A204.1 (cell line): ENCODE measurements around the gene SLC9A3.

Experiments used
- FAIRE-seq: peaks from 2 replicates; lab custom pipeline; 2012; peaks lifted over from hg19 to GRCh38; lab: Jason Lieb, UNC

Gene SLC9A3

DNA sequence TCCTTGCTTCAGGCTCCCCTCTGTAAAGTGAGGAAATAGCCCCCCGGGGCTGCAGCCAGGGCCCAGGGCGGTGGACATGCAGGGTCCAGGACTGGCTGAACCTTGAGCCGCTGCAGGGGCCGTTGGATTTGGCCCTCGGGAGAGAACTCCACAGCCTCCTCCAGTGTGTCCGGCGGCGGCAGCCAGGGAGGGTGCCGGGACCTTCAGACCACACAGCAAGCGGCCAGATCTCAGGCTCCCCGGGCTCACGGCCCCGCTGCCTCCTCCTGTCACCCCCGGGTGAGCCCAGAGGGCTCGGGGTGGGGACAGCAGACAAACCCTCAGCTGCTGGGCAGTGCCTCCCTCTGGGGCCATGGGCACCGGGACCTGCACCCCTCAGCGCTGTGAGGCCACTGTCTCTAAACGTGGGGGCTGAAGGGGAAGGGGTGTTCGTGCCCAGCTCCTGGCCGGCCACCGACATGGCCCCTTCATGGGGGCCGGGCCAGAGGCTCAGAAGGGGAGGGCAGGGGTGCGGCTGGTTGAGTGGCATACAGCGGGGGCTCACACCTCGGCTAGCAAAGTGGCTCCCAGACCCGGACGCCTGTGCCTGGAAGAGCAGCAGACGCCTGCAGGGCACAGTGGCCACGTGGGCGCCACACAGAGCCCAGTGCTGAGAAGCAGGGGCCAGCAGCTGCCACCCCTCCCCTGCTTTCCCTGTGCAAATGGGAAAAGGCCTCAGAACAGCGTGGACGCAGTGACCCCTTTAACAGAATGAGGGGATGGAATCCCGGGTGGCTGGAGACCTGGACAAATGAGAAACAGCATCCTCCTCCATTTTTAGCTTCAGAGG, 19.7 kb downstream of the SLC9A3 start:
- no peak for FAIRE-seq

DNA sequence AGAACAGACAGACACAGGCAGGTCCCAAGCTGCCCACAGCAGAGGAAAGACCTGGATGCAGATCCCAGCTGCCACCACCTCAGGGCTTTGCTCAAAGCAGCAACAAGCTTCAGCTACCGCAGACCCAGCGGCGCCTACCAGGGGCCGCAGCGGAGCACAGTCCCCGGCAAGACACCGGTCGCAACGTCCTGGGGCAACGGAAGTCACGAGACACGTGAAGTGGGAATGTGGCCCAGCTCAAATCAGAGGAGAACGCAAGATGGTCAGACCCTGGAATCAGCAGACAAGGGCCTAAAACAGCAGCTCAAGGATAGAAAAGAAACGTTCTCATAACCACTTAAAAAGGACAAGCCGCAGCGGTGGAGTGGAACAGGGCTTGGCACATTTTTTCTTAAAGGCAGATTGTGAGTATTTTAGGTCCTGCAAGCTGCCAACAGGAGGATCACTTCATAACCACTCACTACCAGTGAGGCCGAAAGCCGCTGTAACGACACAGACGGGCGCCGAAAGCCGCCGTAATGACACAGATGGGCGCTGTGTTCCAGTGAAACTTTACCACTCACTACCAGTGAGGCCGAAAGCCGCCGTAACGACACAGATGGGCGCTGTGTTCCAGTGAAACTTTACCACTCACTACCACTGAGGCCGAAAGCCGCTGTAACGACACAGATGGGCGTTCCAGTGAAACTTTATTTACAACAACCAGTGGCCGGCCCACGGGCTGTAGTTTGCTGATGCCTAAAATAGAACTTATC, 21.7 kb downstream of the SLC9A3 start:
- FAIRE-seq = no peak

DNA sequence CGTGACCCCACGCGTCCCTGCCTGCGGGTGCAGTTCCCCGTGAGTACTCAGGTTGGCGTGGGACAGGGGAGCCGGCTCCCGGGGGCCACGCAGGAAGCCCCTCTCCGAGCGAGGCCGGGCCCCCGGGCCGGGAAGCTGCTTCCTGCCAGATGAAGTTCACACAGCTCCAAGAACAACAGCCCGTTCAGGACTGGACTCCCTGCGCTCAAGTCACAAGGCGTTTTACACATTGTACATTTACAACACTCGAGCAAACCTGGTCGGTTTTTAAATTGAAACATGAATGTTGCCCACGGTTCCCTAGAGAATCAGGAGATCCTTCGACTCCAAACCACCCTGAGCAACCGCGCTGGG, 22.4 kb downstream of the SLC9A3 start:
- no peak for FAIRE-seq

GRCh38 chr5:501105-501830, 23.0 kb downstream of the SLC9A3 start:
- no peak for FAIRE-seq

- no peak for FAIRE-seq
These were observed 23.8 kb downstream of the SLC9A3 start for GRCh38 chr5:500491-500890.

- FAIRE-seq = no peak
These were observed 24.7 kb downstream of the SLC9A3 start for GRCh38 chr5:499233-500209.

GRCh38 chr5:497871-498509, 26.3 kb downstream of the SLC9A3 start:
- FAIRE-seq = no peak

GRCh38 chr5:497090-497700, 27.1 kb downstream of the SLC9A3 start:
- no peak for FAIRE-seq

DNA sequence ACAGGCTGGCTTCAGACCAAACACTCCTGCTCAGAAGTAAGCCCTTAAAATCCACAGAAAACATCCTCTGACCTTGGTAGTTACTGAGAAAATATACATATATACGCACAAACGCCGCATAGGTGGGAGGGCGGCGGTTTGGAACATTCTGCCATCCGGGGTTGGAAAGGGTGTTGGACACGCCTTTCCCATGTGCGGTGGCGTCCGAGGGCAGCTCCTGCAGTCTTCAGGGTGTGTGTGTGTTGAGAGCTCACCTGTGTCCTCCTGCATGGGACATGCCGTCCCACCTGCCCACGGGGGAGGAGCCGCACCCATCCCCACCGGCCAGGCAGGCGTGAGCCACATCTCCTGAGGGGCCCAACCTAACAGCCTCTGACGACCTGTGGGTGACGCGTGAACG, 28.2 kb downstream of the SLC9A3 start:
- no peak for FAIRE-seq

DNA sequence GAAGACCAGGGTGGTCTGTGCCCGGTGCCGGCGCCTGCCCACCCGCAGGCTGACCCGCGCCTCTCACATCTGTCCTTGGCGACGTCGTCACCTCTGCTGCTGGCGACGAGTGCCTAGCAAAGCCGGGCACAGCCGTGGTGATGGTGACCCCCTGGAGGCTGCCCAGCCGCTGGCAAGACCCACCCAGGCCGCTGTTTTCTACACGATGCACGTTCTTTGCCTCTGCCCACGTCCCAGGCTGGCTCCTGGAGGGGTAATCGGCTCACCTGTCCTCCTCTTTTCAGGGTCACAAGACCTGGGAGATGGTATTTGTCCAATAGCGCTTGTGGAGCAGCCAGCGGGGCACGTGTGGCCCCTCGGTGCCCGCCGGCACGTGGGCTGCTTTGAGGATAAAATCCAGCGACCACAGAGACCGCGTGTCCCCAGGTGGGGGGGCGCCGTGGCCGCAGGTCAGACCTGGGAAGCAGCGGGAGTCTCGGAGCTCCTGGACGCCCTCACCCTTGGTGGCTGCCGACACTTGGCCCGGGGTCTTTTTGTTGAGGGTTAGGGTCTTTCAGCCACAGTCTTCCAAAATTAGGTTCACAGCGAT, 29.5 kb downstream of the SLC9A3 start:
- no peak for FAIRE-seq

GRCh38 chr5:493758-494157, 30.5 kb downstream of the SLC9A3 start:
- FAIRE-seq = no peak

GRCh38 chr5:493119-493701, 31.0 kb downstream of the SLC9A3 start:
- FAIRE-seq = no peak

DNA sequence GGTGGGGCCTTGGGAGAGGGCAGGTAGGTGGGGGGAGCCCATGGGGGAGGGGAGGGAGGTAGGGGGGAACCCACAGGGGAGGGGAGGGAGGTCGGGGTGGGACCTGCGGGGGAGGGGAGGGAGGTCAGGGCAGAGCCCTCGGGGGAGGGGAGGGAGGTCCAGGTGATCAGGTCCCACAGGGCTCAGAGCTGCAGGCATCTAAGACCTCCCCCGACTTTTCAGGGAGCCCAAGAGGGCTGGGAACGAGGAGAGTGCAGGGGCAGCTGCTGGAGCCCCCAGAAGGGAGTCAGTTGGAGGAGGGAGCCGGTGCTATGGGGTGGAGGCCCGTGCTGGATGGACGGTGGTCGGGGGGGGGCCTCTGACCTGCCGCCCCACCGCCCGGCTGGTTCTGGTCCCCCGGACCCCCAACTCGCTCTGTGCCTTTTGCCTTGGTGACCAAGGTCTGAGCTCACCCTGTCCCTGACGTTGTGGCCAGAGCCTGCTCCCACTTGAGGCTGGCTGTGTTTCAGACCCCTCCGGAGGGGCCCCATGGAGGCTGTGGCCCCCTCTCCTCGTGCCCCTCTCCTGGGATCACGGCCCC, 31.8 kb downstream of the SLC9A3 start:
- FAIRE-seq = no peak

DNA sequence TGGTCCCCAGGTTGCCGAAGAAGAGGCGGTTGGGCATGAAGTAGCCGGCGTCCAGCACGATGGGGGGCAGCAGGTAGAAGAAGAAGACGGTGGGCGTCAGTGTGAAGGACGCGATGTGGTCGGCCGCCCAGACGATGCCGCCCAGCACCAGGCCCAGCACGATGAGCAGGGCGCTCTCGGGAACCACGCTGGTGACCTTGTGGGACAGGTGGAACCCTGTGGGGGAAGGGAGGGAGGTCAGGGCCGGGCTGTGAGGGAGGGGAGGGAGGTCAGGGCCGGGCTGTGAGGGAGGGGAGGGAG, 32.4 kb downstream of the SLC9A3 start:
- FAIRE-seq = no peak

GRCh38 chr5:491119-491855, 33.0 kb downstream of the SLC9A3 start:
- FAIRE-seq = no peak

DNA sequence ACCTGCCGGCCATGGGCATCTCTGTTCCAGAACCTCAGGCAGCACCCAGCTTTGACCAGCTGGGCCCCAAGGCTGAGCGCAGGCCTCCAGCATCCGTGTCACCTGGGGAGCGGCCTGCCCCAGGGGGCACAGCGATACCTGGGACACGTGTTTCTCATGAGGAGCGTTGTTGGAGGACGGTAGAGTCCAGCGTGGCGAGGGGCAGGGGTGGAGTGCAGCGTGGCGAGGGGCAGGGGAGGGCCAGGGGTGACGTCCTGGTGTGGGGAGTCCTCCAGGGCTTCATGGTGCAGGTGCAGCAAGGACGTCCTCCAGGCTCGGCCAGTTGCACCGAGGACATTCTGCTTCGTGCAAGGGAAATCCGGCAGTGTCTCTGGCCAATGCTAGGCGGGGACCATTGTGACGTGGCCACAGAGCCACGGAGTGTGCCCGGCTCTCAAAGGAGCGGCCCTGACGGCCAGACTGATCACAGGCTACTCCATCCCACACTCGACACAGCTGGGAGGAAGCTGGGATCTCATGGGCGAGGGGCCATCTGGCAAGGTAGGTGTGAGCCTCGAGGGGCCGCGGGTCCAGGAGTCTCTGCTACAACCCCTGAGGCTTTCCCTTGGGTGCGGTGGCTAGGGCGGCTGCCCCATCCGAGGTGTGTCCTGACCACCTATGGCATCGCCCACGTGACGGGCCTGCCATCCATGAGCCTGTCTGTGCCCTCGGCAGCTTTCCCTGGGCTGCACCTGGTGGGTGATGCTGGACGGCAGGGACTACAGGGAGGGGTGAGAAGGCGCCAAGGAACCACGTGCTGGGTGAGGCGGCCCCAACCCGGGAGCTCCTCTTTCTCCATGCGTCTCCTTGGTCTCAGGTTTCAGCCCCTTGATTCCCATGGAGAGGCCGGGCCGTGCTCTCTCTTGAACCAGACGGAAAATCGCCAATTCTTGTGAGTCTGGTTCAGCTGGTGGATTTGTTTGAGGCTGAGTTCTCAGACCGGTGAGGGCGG, 33.8 kb downstream of the SLC9A3 start:
- no peak for FAIRE-seq

GRCh38 chr5:489689-490080, 34.6 kb downstream of the SLC9A3 start:
- no peak for FAIRE-seq
